Dermis blood vessel endothelial cell (primary cell): ENCODE data around the gene SLK. TPM values are rescaled to one million over a fixed set of nuclear protein-coding genes. Genes with fewer than 3 reads are reported as not detected.
A peak's percentile ranks its signal among the peaks of the same experiment; 100 is the strongest.

ENCODE experiments used
- DNase-seq: peaks from one replicate; pipeline ENCODE4 v3.0.0; 2010
- total RNA-seq: library from RNA; depleted of rRNA; stranded (reverse); fragments of >200 nt; gene quantifications from 2 replicates; pipeline ENCODE4 v1.2.3, GENCODE V29; 2014

The SLK gene
- total RNA-seq, 1 donor from 2014 or later = 80.3 TPM

DNA sequence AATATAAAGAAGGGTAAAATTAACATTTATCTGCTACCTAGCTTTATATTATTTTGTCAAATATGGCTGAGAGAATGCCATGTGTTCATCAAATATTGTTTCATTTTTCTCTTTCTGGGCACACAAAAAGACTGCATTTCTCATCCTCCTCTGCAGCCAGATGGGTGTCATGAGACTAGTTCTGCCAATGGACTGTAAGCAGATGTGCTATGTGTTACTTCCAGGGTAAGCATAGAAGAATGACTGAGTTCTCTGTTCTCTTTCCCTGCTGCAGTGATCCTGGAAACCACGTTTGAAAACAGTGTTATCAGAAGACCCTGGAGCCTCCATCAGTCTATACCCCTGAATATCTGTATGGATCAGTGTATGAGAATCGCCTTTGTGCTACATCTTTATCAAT, 24.1 kb upstream of the SLK start:
- DNase-seq = no peak

GRCh38 chr10:103947799-103948516, 19.0 kb upstream of the SLK start:
- DNase-seq = no peak

DNA sequence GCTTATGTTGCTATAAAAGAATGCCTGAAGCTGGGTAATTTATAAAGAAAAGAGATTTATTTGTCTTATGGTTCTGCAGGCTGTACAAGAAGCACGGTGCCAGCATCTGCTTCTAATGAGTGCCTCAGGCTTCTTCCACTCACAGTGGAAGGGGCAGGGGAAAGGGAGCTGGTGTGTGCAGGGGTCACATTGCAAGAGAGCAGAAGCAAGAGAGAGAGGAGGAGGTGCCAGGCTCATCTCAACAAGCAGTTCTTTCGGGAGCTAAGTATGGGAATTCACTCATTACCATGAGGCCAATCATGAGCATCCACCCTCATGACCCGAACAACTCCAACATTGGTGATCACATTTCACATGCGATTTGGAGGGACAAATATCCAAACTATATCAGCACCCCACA, 17.2 kb upstream of the SLK start:
- DNase-seq = no peak

- DNase-seq = no peak
These were observed 15.8 kb upstream of the SLK start for GRCh38 chr10:103951183-103951582.

DNA sequence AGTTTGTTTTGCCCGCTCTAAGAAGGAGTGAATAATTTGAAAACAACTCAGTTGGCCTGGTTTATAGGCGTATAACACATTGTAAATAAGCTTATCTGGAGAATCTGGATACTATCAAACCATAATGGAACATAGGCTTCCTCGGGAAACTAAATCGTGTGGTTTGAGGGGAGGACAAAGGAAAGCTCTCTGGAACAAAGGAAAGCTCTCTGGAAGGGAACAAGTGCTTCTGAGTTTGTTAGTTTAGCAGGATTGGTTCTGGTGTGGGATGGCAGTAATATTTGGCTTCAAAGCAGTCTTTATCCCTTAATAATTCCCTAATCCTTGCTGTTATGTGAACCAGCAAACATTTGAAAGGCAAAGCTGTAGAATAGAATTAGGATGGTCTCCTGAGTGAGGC, 15.0 kb upstream of the SLK start:
- DNase-seq = no peak

GRCh38 chr10:103954543-103954942, 12.4 kb upstream of the SLK start:
- no peak for DNase-seq

- DNase-seq = no peak
These were observed 7.9 kb upstream of the SLK start for GRCh38 chr10:103958996-103959395.

DNA sequence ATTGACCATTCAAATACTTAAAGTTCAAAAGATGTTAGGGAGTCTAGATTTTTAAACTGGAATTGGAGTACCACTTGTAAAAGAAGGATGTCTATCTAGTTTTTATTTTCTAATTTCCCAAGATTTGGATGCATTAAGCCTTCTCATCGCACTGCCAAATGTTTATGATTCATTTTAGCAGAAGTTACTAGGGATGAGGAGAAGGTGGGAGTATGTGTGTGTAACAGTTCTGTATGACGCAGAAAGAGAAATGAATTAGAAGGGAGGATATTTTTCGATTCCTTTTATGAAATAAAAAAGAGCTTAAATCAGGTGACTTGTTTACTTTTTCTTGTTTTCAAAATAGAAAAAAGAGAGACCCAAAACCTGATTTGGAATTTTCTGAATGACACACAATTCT, 6.8 kb upstream of the SLK start:
- no peak for DNase-seq

- DNase-seq = peak; percentile 54
These were observed 620 bp downstream of the SLK start for GRCh38 chr10:103967448-103968071.

- peak; percentile 40 for DNase-seq
These were observed 1.8 kb downstream of the SLK start for GRCh38 chr10:103968441-103969391.

GRCh38 chr10:103969436-103969835, 2.5 kb downstream of the SLK start:
- DNase-seq = peak; percentile 19

- DNase-seq = no peak
These were observed 3.1 kb downstream of the SLK start for GRCh38 chr10:103969857-103970627.

- no peak for DNase-seq
These were observed 8.2 kb downstream of the SLK start for GRCh38 chr10:103975169-103975568.

GRCh38 chr10:103977204-103977603, 10.3 kb downstream of the SLK start:
- no peak for DNase-seq

- no peak for DNase-seq
These were observed 12.6 kb downstream of the SLK start for GRCh38 chr10:103979530-103979929.

DNA sequence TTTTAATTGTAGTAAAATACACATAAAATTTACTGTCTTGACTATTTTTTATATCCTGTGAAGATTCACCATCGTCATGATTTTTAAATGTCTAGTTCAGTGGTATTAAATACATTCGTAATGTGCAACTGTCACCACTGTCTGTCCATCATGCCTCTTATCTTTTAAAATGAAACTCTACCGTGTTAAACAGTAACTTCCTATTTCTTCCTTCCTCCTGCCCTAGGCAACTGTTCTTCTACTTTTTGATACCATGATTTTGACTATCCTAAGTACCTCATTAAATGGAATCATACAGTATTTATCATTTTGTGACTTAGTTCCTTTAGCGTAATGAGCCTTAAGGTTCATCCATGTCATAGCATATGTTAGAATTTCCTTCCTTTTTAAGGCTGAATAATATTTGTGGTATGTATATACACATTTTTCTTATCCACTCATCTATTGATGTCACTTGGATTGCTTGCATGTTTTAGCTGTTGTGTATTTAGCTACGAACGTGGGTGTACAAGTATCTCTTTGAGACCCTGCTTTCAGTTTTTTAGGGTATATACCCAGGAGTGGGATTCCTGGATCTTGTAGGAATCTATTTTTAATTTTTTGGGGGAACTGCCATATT, 13.5 kb downstream of the SLK start:
- DNase-seq = peak; percentile 45

DNA sequence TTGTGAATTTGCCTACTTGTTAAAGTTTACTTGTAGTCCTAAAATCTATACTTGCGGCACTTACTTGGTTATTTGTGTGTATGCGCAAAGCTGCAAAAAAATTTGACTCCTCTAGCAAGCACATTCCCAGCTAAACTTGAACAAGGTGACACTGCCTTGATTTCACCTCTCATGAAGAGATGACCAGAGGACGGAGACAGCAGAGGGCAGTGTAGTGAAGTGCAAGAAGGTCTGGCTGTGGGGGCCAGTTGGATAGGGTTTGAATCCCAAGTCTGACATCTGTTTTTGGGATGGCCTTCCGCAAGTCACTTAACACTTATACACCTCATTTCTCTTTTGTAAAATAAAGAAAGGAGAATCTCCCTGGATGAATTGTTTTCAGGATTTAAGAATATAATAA, 15.7 kb downstream of the SLK start:
- DNase-seq = peak; percentile 66

GRCh38 chr10:103983367-103983911, 16.5 kb downstream of the SLK start:
- DNase-seq = peak; percentile 57

GRCh38 chr10:103985726-103986125, 18.8 kb downstream of the SLK start:
- no peak for DNase-seq

- no peak for DNase-seq
These were observed 19.4 kb downstream of the SLK start for GRCh38 chr10:103986360-103986759.

DNA sequence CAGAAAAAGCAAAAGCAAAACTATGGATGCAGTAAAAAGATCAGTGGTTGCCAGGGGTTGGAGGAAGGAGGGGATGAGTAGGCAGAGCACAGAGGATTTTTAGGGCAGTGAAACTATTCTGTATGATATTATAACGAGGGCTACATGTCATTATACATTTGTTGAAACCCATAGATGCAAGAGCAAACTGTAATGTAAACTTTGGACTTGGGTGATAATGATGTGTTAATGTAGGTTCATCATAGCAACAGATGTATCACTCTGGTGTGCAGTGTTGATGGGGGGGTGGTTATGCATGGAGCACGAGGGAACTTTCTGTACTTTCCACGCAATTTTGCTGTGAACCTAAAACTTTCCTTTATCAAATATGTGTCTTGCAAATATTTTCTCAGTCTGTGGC, 23.2 kb downstream of the SLK start:
- no peak for DNase-seq

GRCh38 chr10:103990531-103990930, 23.6 kb downstream of the SLK start:
- no peak for DNase-seq
